Erythroblast (primary cell): ENCODE results near the gene CMIP.

Experiments
- GATA1 ChIP-seq: IDR thresholded peaks from 2 replicates; pipeline ENCODE4 v1.6.1; 2011; ENCODE audit warnings: low read depth, mild to moderate bottlenecking, control low read depth, low read length, moderate library complexity
- POLR2A ChIP-seq: IDR thresholded peaks from 2 replicates; pipeline ENCODE4 v1.6.1; 2011; ENCODE audit warnings: mild to moderate bottlenecking, low read length

- no peak for TF ChIP-seq POLR2A
- TF ChIP-seq GATA1: no peak
Observed at GRCh38 chr16:81669473-81670350, 225.1 kb downstream of the CMIP start.
